NCI-H748 (cell line): Measurements from ENCODE around the gene OR5AK2.
"Not testable (repeated sequence)": the region's sequence is repeated elsewhere in the genome, so short reads cannot be mapped to it uniquely, and the experiment has no call there.

Experiments used
- DNase-seq: peaks from one replicate; lab custom pipeline; 2025; ENCODE audit not compliant: unreplicated experiment; lab: John Stamatoyannopoulos, UW

Gene OR5AK2, protein sequence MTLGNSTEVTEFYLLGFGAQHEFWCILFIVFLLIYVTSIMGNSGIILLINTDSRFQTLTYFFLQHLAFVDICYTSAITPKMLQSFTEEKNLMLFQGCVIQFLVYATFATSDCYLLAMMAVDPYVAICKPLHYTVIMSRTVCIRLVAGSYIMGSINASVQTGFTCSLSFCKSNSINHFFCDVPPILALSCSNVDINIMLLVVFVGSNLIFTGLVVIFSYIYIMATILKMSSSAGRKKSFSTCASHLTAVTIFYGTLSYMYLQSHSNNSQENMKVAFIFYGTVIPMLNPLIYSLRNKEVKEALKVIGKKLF

GRCh38 chr11:56988614-56989013 lies at the start of gene OR5AK2:
Gene OR5AK2 (plus strand): TSS chr11:56988914. CDS start chr11:56988914, 0 bp downstream.
- DNase-seq: no peak

DNA sequence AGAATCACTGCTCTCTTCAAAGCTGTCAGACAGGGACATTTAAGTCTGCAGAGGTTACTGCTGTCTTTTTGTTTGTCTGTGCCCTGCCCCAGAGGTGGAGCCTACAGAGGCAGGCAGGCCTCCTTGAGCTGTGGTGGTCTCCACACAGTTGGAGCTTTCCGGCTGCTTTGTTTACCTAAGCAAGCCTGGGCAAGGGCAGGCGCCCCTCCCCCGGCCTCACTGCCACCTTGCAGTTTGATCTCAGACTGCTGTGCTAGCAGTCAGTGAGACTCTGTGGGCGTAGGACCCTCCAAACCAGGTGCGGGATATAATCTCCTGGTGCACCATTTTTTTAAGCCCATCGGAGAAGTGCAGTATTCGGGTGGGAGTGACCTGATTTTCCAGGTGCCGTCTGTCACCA lies 43.2 kb upstream of the OR5AK2 start:
- DNase-seq: not testable (repeated sequence)

- DNase-seq: no peak
Observed at GRCh38 chr11:56948991-56949515, 39.7 kb upstream of the OR5AK2 start.

- DNase-seq: no peak
Observed at GRCh38 chr11:56950510-56950909, 38.2 kb upstream of the OR5AK2 start.

GRCh38 chr11:56953907-56954306 lies 34.8 kb upstream of the OR5AK2 start:
- DNase-seq: not testable (repeated sequence)

GRCh38 chr11:56961609-56962008 lies 27.1 kb upstream of the OR5AK2 start:
- DNase-seq: no peak

GRCh38 chr11:56967726-56968125 lies 21.0 kb upstream of the OR5AK2 start:
- DNase-seq: no peak

- no peak for DNase-seq
Observed at GRCh38 chr11:56968524-56968923, 20.2 kb upstream of the OR5AK2 start.

DNA sequence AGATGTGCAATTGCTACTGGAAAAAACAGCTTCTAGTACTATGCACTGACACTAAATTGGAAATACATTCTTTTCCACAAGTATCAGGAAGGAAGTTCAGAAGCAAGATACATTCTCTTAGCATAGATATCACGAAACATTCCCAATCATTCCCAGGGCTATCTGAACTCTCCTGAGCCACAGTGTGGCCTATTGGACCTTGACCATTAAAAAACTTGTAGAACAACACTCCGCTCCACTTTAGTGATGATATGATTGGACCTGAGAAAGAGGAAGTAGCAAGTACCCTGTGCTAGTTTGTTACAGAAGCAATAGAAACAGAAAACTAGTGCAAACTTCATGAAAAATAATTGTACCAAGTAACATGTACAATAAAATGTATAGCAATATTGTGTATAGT lies 11.4 kb upstream of the OR5AK2 start:
- no peak for DNase-seq

DNA sequence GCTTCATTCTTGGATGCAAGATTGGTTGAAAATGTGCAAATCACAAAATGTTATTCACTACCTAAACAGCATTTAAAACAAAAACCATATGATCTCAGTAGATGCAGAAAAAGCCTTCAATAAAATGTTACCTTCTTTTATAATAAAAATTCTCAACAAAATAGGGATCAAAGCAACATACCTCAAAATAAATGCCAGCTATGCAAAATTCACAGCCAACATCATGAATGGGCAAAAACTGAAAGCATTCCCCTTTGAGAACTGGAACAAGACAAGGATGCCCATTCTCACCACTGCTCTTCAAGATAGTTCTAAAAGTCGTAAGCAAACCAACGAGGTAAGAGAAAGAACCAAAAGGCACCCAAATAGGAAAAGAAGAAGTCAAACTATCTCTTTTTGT lies 2.0 kb downstream of the OR5AK2 start:
- DNase-seq: no peak

GRCh38 chr11:56994532-56994931 lies 5.8 kb downstream of the OR5AK2 start:
- no peak for DNase-seq

- no peak for DNase-seq
Observed at GRCh38 chr11:57001674-57002401, 13.1 kb downstream of the OR5AK2 start.

GRCh38 chr11:57008373-57008772 lies 19.7 kb downstream of the OR5AK2 start:
- DNase-seq: no peak

DNA sequence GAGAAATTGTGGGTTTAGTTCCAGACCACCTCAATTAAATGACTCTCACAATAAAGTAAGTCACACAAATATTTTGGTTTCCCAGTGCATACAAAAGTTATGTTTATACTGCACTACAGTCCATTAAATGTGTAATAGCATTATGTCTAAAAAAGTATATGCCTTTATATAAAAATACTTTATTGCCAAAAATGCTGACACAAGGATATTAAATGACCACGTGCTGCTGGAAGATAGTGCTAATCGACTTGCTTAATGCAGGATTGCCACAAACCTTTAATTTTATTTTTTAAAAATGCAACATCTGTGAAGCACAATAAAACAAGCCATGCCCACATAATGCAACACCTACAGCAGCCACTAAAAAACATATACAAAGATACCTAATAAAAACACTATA lies 27.0 kb downstream of the OR5AK2 start:
- DNase-seq: no peak

DNA sequence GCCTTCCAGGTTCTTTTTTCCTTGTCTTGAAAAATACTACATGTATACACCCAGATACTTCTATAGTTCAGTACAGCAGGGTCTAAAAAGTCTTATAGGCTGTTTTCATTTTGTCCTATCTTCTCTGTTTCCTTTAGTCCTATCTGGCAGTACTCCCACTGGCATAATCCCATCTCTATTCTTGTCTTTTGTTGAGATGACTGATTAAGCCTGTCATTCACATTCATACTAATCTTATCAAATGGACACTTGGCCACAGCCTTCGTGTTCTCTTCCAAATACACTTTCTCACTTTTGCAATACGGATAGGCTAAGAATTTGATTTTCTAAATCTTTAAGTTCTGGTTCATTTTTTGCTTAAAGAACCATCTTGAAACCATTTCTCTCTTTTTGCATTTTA lies 42.8 kb downstream of the OR5AK2 start:
- DNase-seq: no peak
